MM.1S (cell line): ENCODE results near the gene UBE2E2.

Source experiments
- EZH2 ChIP-seq: fragments of 300-600 bp; sonication (generic); optimal IDR thresholded peaks from 2 replicates; pipeline ENCODE3; 2017; ENCODE audit warnings: low read depth, mild to moderate bottlenecking, antibody characterized with exemption, low read length, mixed read lengths
- EZH2phosphoT487 ChIP-seq: fragments of 300-600 bp; sonication (generic); IDR thresholded peaks from 2 replicates; pipeline ENCODE4 v1.6.1; 2018; ENCODE audit warnings: antibody characterized with exemption, low read length
- TF ChIP-seq, protein P1 (sequence below): fragments of 300-600 bp; sonication (generic); IDR thresholded peaks from 2 replicates; pipeline ENCODE4 v1.5.1; 2016; ENCODE audit warnings: antibody characterized with exemption, low read length, mixed read lengths

DNA sequence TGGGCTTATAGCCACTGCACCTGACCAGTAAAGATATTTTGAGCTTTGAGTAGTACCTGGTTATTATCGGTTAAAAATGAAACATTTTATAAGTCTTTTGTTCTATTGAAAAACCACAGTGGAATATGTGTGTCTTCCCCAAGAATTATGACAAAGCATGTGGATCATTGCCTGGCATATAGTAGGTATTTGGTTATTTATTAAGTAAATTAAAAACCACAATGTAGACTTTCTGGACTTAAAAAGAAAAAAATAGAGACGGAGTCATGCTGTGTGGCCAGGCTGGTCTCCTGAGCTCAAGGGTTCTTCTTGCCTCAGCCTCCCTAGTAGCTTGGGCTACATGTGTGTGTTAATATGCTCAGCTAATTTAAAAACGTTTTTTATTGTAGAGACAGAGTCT is 43.5 kb downstream of the UBE2E2 start:
- TF ChIP-seq, protein P1, sequence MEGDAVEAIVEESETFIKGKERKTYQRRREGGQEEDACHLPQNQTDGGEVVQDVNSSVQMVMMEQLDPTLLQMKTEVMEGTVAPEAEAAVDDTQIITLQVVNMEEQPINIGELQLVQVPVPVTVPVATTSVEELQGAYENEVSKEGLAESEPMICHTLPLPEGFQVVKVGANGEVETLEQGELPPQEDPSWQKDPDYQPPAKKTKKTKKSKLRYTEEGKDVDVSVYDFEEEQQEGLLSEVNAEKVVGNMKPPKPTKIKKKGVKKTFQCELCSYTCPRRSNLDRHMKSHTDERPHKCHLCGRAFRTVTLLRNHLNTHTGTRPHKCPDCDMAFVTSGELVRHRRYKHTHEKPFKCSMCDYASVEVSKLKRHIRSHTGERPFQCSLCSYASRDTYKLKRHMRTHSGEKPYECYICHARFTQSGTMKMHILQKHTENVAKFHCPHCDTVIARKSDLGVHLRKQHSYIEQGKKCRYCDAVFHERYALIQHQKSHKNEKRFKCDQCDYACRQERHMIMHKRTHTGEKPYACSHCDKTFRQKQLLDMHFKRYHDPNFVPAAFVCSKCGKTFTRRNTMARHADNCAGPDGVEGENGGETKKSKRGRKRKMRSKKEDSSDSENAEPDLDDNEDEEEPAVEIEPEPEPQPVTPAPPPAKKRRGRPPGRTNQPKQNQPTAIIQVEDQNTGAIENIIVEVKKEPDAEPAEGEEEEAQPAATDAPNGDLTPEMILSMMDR = no peak
- TF ChIP-seq EZH2 (no peak), EZH2phosphoT487 (no peak)
